CD14-positive monocyte (primary cell): ENCODE results near the gene SLC16A13. TPM values are rescaled to one million over a fixed set of nuclear protein-coding genes. Genes with fewer than 3 reads are reported as not detected.

ENCODE experiments used
- DNase-seq, 3 donors: peaks; one replicate each; pipeline ENCODE4 v3.0.0-alpha.2; 2011 to 2022
- H2AFZ ChIP-seq: 2 replicates; pipeline ENCODE4 v1.6.0; 2012; ENCODE audit warnings: mild to moderate bottlenecking, low read depth, low read length, inconsistent platforms; ENCODE audit not compliant: insufficient read depth, poor library complexity, severe bottlenecking
- H3K27ac ChIP-seq, 2 donors: 1 replicate in 1 of 2; 2 replicates in 1 of 2; pipeline ENCODE4 v1.5.1; 2012 to 2013; ENCODE audit warnings: low read length in 2 of 2, control low read depth in 1 of 2, inconsistent platforms in 1 of 2, low read depth in 1 of 2, mild to moderate bottlenecking in 1 of 2
- H3K27me3 ChIP-seq, 2 donors: one replicate each; pipeline versions ENCODE4 v1.6.0 to v1.6.1; 2011 to 2013; ENCODE audit warnings: low read length in 2 of 2; ENCODE audit not compliant: control insufficient read depth in 2 of 2, insufficient read depth in 2 of 2
- H3K36me3 ChIP-seq, 2 donors: replicated peaks in 1 of 2; 1 replicate in 1 of 2; 2 replicates in 1 of 2; pipeline versions ENCODE4 v1.5.1 to v1.6.1; 2012 to 2013; ENCODE audit warnings: low read length in 2 of 2, control low read depth in 1 of 2, inconsistent platforms in 1 of 2, mild to moderate bottlenecking in 1 of 2; ENCODE audit not compliant: insufficient read depth in 2 of 2, control insufficient read depth in 1 of 2
- H3K4me1 ChIP-seq, 2 donors: 1 replicate in 1 of 2; 2 replicates in 1 of 2; pipeline versions ENCODE4 v1.5.1 to v1.6.1; 2012 to 2013; ENCODE audit warnings: low read length in 2 of 2, control low read depth in 1 of 2, inconsistent platforms in 1 of 2, mild to moderate bottlenecking in 1 of 2, moderate library complexity in 1 of 2; ENCODE audit not compliant: insufficient read depth in 2 of 2, control insufficient read depth in 1 of 2
- H3K4me2 ChIP-seq: replicated peaks from 2 replicates; pipeline ENCODE3; 2012; ENCODE audit warnings: low read length, moderate library complexity, mild to moderate bottlenecking; ENCODE audit not compliant: poor library complexity, severe bottlenecking; ENCODE audit errors: extremely low read depth
- H3K4me3 ChIP-seq, 3 experiments: fragments of 200-600 bp in 1 of 3; sonication (generic) in 1 of 3; replicated peaks in 1 of 3; 1 replicate in 2 of 3; 2 replicates in 1 of 3; pipeline ENCODE4 v1.5.1; 2011 to 2013; ENCODE audit warnings: low read length in 3 of 3, mild to moderate bottlenecking in 3 of 3, control low read depth in 2 of 3, low read depth in 2 of 3, inconsistent platforms in 1 of 3, moderate library complexity in 1 of 3
- H3K79me2 ChIP-seq: 2 replicates; pipeline ENCODE4 v1.6.0; 2012; ENCODE audit warnings: mild to moderate bottlenecking, control low read depth, inconsistent platforms, low read length, moderate library complexity; ENCODE audit not compliant: insufficient read depth
- H3K9ac ChIP-seq: 2 replicates; pipeline ENCODE4 v1.6.0; 2017; ENCODE audit warnings: low read length, mild to moderate bottlenecking; ENCODE audit not compliant: insufficient read depth, poor library complexity, severe bottlenecking
- H3K9me3 ChIP-seq, 2 donors: replicated peaks in 1 of 2; 1 replicate in 1 of 2; 2 replicates in 1 of 2; pipeline versions ENCODE4 v1.5.1 to v1.6.1; 2012 to 2013; ENCODE audit warnings: low read length in 2 of 2, control low read depth in 1 of 2; ENCODE audit not compliant: control insufficient read depth in 1 of 2, insufficient read depth in 1 of 2
- H4K20me1 ChIP-seq: 2 replicates; pipeline ENCODE4 v1.6.0; 2012; ENCODE audit warnings: mild to moderate bottlenecking, low read length, control low read depth, moderate library complexity; ENCODE audit not compliant: insufficient read depth
- H3K27ac Mint-ChIP-seq, 7 donors: one replicate each; pipeline ENCODE4 v1.8.0; 2020; ENCODE audit warnings: mild to moderate bottlenecking in 7 of 7, mixed read lengths in 7 of 7, moderate library complexity in 6 of 7, inconsistent platforms in 2 of 7
- H3K27me3 Mint-ChIP-seq, 3 donors: one replicate each; pipeline ENCODE4 v1.8.0; 2021 to 2022; ENCODE audit warnings: low read depth in 3 of 3, mild to moderate bottlenecking in 3 of 3, mixed read lengths in 3 of 3, moderate library complexity in 3 of 3, inconsistent platforms in 1 of 3
- H3K36me3 Mint-ChIP-seq, 2 donors: one replicate each; pipeline ENCODE4 v1.8.0; 2020; ENCODE audit warnings: mixed read lengths in 2 of 2, inconsistent platforms in 1 of 2, mild to moderate bottlenecking in 1 of 2
- H3K4me1 Mint-ChIP-seq: one replicate; pipeline ENCODE4 v1.8.0; 2020; ENCODE audit warnings: mild to moderate bottlenecking, mixed read lengths
- H3K4me3 Mint-ChIP-seq, 2 donors: one replicate each; pipeline ENCODE4 v1.8.0; 2020; ENCODE audit warnings: mild to moderate bottlenecking in 2 of 2, mixed read lengths in 2 of 2, moderate library complexity in 1 of 2
- H3K9me3 Mint-ChIP-seq, 7 donors: one replicate each; pipeline ENCODE4 v1.8.0; 2020 to 2022; ENCODE audit warnings: mixed read lengths in 7 of 7, mild to moderate bottlenecking in 6 of 7, moderate library complexity in 6 of 7, inconsistent platforms in 2 of 7
- CTCF ChIP-seq: fragments of 200-600 bp; IDR thresholded peaks from one replicate; pipeline ENCODE4 v1.8.0; 2022; ENCODE audit warnings: antibody characterized with exemption, mild to moderate bottlenecking
- WGBS: methylation state at CpG from one replicate; pipeline ENCODE4 v1.1.5; 2013; ENCODE audit warnings: missing lambda C conversion rate; ENCODE audit not compliant: insufficient coverage; 5-methylcytosine and 5-hydroxymethylcytosine counted together
- intact Hi-C, 2 donors: fragments of 100-400 bp; cut with micrococcal nuclease; formaldehyde crosslinking; loops; one replicate each; pipeline versions ENCODE4 v1.15.0 to v1.15.1; 2023
- polyA plus RNA-seq, 3 donors: library from polyadenylated mRNA; depleted of rRNA in 1 of 3; unstranded in 2 of 3; stranded (reverse) in 1 of 3; fragments of 300-500 nt in 2 of 3; fragments of >200 nt in 1 of 3; fragmentation: Illumina TruSeq in 2 of 3; gene quantifications; 1 replicate in 2 of 3; 2 replicates in 1 of 3; pipeline ENCODE4 v1.2.3, GENCODE V29; 2012 to 2021

The SLC16A13 gene
- polyA plus RNA-seq, 3 donors = 0.93 to 3.1 (median 2.2) TPM

DNA sequence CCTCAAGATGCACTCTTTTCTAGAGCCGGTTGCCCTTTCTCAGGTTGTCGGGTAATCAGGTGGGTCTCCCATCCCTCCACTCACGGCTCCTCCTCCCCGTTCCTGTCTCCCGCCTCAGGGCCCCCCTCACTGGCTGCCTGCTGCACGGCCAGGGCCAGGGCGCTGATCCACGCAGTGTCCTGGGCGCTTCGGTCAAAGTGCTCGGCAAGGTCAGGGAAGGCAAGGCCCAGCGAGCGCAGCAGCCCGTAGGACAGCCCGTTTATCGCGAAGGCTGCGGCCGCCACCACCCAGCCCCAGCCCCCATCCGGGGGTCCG, 7.3 kb downstream of the SLC16A13 start:
- H2AFZ ChIP-seq = peak overlapping the region; percentile 74
- Mint-ChIP-seq H3K4me3 (peak overlapping the region; percentile 62 to 81), H3K27ac (peak overlapping the region in 2 of 7 donors; percentile 33 to 68), H3K27me3 (peaks cover 38 to 57% (median 48%) of the 10 kb centered on the region in 3 donors), H3K4me1 (peaks cover 44% of the 10 kb centered on the region), H3K9me3 (peaks cover 0 to 11% (median 4%) of the 10 kb centered on the region in 7 donors), H3K36me3 (peaks cover 5 to 10% of the 10 kb centered on the region in 2 donors)
- H3K79me2 ChIP-seq = no peaks in the 10 kb centered on the region
- H4K20me1 ChIP-seq = peaks cover 4% of the 10 kb centered on the region
- H3K4me2 ChIP-seq = peak overlapping the region; percentile 79
- H3K27ac ChIP-seq = no peak overlapping the region
- peaks cover 0 to 4% of the 10 kb centered on the region in 2 donors for H3K9me3 ChIP-seq
- peak overlapping the region in 2 of 3 experiments; percentile 4 to 63 for H3K4me3 ChIP-seq
- H3K36me3 ChIP-seq = no peaks in the 10 kb centered on the region
- H3K9ac ChIP-seq = no peak overlapping the region
- 5% methylated on average over 21 of the region's 21 CpGs for WGBS
- peaks cover 43 to 46% of the 10 kb centered on the region in 2 donors for H3K4me1 ChIP-seq
- intact Hi-C loops = loop anchor here in 1 of 2 donors (5.0 kb wide), 1 partner anchor 249 kb away; the partner anchor contains the start of gene YBX2
- no peak for DNase-seq
- no peak for TF ChIP-seq CTCF
- peaks cover 32 to 46% of the 10 kb centered on the region in 2 donors for H3K27me3 ChIP-seq

GRCh38 chr17:7043497-7044198, 7.8 kb downstream of the SLC16A13 start, which contains the start of gene SLC16A11:
TSS of gene SLC16A11 (minus strand) at chr17:7044092. CDS start at chr17:7043513, 579 bp downstream.
- Mint-ChIP-seq H3K4me1 (peaks cover 39% of the 10 kb centered on the region), H3K27ac (peak within 1 kb of the TSS in 2 of 7 donors; percentile 33 to 68), H3K4me3 (peak within 1 kb of the TSS; percentile 62 to 81), H3K36me3 (peaks cover 5 to 6% of the 10 kb centered on the region in 2 donors), H3K9me3 (peaks cover 0 to 11% (median 4%) of the 10 kb centered on the region in 7 donors), H3K27me3 (peaks cover 40 to 58% (median 48%) of the 10 kb centered on the region in 3 donors)
- peak within 1 kb of the TSS; percentile 79 for H3K4me2 ChIP-seq
- WGBS = 2% methylated on average over 39 of the region's 58 CpGs
- peaks cover 0 to 4% of the 10 kb centered on the region in 2 donors for H3K9me3 ChIP-seq
- H3K4me3 ChIP-seq = peak within 1 kb of the TSS; percentile 4 to 63 (median 12)
- H3K36me3 ChIP-seq = no peaks in the 10 kb centered on the region
- H3K4me1 ChIP-seq = peaks cover 43 to 46% of the 10 kb centered on the region in 2 donors
- no peak within 1 kb of the TSS for H3K9ac ChIP-seq
- H4K20me1 ChIP-seq = peaks cover 4% of the 10 kb centered on the region
- peaks cover 32 to 46% of the 10 kb centered on the region in 2 donors for H3K27me3 ChIP-seq
- H2AFZ ChIP-seq = peak within 1 kb of the TSS; percentile 74
- intact Hi-C loops = loop anchor here in 1 of 2 donors (2.0 to 5.0 kb wide), 2 partner anchors 133 to 249 kb away; partner anchors contain the start of gene YBX2
- H3K79me2 ChIP-seq = no peaks in the 10 kb centered on the region
- H3K27ac ChIP-seq = no peak within 1 kb of the TSS
- TF ChIP-seq CTCF = no peak
- peak in 1 of 3 donors; percentile 43 for DNase-seq
